DOHH2 (cell line): ENCODE data around the gene NPPA.

Source experiments
- CTCF ChIP-seq: fragments of 200-600 bp; sonication (generic); IDR thresholded peaks from one replicate; pipeline ENCODE4 v1.5.1; 2014; ENCODE audit warnings: antibody characterized with exemption, mild to moderate bottlenecking, low read depth, low read length; ENCODE audit not compliant: poor library complexity, severe bottlenecking
- EZH2phosphoT487 ChIP-seq: fragments of 200-600 bp; sonication (generic); IDR thresholded peaks from 2 replicates; pipeline ENCODE4 v1.6.1; 2017; ENCODE audit warnings: borderline replicate concordance, mild to moderate bottlenecking, antibody characterized with exemption, low read length, moderate library complexity, mixed read lengths

GRCh38 chr1:11817192-11817591 lies 30.4 kb downstream of the NPPA start:
- TF ChIP-seq EZH2phosphoT487: no peak
- no peak for TF ChIP-seq CTCF
